HAP-1 (cell line): ENCODE measurements around the gene ARHGAP10.

ENCODE experiments used
- DNase-seq, 2 experiments: peaks; one replicate each; pipeline ENCODE4 v3.0.0-alpha.2; 2016 to 2020; ENCODE audit warnings: low spot score in 2 of 2
- H3K27me3 ChIP-seq: fragments of 250-450 bp; sonication (Bioruptor Pico); 2 replicates; pipeline ENCODE4 v1.5.1; 2020; ENCODE audit warnings: low read depth, mild to moderate bottlenecking, moderate library complexity
- H3K36me3 ChIP-seq: fragments of 250-450 bp; sonication (Bioruptor Pico); replicated peaks from 2 replicates; pipeline ENCODE4 v1.5.1; 2020; ENCODE audit warnings: mild to moderate bottlenecking
- H3K4me1 ChIP-seq: fragments of 250-450 bp; sonication (Bioruptor Pico); 2 replicates; pipeline ENCODE4 v1.5.1; 2020; ENCODE audit warnings: mild to moderate bottlenecking
- H3K4me3 ChIP-seq: fragments of 250-450 bp; sonication (Bioruptor Pico); 2 replicates; pipeline ENCODE4 v1.5.1; 2020; ENCODE audit warnings: mild to moderate bottlenecking, moderate library complexity
- H3K9me3 ChIP-seq: fragments of 250-450 bp; sonication (Bioruptor Pico); 2 replicates; pipeline ENCODE4 v1.5.1; 2020; ENCODE audit warnings: mild to moderate bottlenecking, moderate library complexity
- in situ Hi-C: fragments of 300-500 bp; cut with MboI; formaldehyde crosslinking; loops from 3 replicates; pipeline ENCODE4 v1.14.3; 2020; ENCODE audit warnings: low sequenced_read_pairs, inconsistent platforms, mixed read lengths

Gene ARHGAP10

GRCh38 chr4:147855571-147856009 is 123.7 kb downstream of the ARHGAP10 start:
- no peaks in the 10 kb centered on the region for H3K27me3 ChIP-seq
- no peak overlapping the region for H3K4me3 ChIP-seq
- H3K9me3 ChIP-seq: no peaks in the 10 kb centered on the region
- peaks cover 14% of the 10 kb centered on the region for H3K4me1 ChIP-seq
- in situ Hi-C loops: loop anchor here (25.0 kb wide), 1 partner anchor 343 kb away; no protein-coding TSS in a partner anchor
- H3K36me3 ChIP-seq: peaks cover 2% of the 10 kb centered on the region; the same call in 1 of the 2 replicates
- DNase-seq: no peak

- Histone ChIP-seq H3K4me3 (no peak overlapping the region), H3K27me3 (no peaks in the 10 kb centered on the region), H3K4me1 (peaks cover 14% of the 10 kb centered on the region), H3K9me3 (no peaks in the 10 kb centered on the region), H3K36me3 (peaks cover 2% of the 10 kb centered on the region)
- in situ Hi-C loops: loop anchor here (10.0 to 25.0 kb wide), 3 partner anchors 156 to 349 kb away; partner anchors contain the start of gene TMEM184C
- no peak for DNase-seq
Observed at GRCh38 chr4:147860960-147861359, 129.1 kb downstream of the ARHGAP10 start.

DNA sequence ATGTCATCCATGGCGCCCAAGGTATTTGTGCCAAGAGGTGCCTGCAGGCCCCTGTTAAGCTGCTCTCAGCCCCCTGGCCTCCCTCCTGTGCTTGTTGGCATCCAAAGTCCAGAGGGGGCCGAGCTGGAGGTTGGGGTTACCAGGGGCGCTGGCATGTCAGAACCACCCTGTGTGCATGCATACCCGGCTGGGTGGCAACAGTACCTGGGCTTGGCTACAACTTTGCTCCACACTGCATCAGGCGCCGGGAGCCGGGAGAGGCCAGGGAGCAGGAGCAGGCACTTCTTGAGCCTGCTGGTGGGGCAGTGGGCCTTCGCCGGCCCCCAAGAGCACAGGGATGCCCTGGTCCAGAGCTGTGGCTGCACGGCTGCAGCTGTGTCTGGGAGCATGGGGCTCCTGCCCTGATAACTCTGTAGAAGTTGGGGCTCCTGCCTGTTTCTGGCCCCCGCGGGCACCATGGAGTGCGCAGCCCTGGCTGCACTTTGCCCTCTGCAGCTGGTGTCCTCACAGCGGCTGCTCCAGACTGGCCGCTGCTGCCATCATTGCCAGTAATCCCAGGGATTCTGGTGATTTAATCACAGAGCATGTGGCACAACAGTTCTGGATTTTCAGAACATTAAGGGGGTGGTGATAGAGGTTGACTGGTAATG is 130.3 kb downstream of the ARHGAP10 start:
- H3K27me3 ChIP-seq: no peaks in the 10 kb centered on the region
- no peak for DNase-seq
- no peaks in the 10 kb centered on the region for H3K9me3 ChIP-seq
- peaks cover 2% of the 10 kb centered on the region for H3K36me3 ChIP-seq
- H3K4me3 ChIP-seq: no peak overlapping the region
- H3K4me1 ChIP-seq: peaks cover 16% of the 10 kb centered on the region
- in situ Hi-C loops: loop anchor here (10.0 to 25.0 kb wide), 3 partner anchors 157 to 350 kb away; partner anchors contain the start of gene TMEM184C

DNA sequence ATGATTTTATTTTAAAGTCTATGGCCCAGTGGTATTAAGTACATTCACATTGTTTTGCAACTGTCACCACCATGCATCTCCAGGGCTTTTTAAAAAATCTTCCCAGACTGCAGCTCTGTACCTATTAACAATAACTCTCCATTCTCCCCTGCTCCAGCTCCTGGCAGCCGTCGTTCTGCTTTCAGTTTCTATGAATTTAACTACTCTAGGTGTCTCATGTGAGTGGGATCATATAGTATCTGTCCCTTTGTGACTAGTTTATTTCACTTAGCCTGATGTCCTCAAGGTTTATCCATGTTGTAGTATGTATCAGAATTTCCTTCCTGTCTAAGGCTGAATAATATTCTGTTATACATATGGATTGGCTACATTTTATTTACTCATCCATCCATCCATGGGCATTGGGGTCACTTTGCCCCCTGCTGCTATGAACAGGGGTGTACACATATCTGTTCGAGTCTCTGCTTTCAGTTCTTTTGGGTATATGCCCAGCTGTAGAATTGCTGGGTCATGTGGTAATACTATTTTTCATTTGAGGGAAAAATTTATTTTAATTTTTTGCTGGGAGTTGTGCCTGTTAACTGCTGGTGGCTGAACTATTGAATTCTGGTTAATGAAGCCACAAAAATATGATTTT is 131.3 kb downstream of the ARHGAP10 start:
- H3K4me3 ChIP-seq: no peak overlapping the region
- peaks cover 2% of the 10 kb centered on the region for H3K36me3 ChIP-seq
- no peak for DNase-seq
- peaks cover 18% of the 10 kb centered on the region for H3K4me1 ChIP-seq
- H3K9me3 ChIP-seq: no peaks in the 10 kb centered on the region
- H3K27me3 ChIP-seq: no peaks in the 10 kb centered on the region
- in situ Hi-C loops: loop anchor here (10.0 to 25.0 kb wide), 3 partner anchors 158 to 351 kb away; partner anchors contain the start of gene TMEM184C

DNA sequence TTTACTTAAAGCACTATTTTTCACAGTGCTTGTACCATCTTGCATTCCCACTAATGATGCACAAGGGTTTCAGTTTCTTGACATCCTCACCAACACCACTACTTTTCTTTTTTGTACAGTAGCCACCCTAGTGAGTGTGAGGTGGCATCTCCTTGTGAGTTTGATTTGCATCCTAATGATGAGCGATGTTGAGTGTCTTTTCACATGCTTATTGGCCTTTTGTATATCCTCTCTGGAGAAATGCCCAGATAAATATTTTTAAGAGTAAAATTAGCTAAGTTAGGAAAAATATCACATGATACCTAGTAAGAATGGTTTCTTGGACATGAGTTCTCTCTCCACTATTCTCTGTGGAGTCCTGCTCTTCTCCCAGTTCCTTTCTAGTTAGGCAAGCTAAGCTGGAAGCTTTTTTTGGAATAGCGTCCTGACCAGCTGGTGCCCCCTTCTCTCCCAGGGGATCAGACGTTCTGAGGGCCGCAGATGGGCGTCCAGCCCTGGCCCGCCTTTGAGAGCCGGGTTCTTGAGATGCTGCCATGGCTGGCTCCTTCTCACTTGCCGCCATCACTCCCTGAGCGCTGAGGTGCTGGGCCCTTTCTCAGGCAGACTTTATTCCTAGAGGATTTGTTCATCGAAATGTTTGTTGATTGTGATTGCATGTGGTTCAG is 132.1 kb downstream of the ARHGAP10 start:
- Histone ChIP-seq H3K27me3 (no peaks in the 10 kb centered on the region), H3K4me1 (peaks cover 18% of the 10 kb centered on the region), H3K36me3 (peaks cover 2% of the 10 kb centered on the region), H3K9me3 (no peaks in the 10 kb centered on the region), H3K4me3 (no peak overlapping the region)
- in situ Hi-C loops: loop anchor here (10.0 to 25.0 kb wide), 3 partner anchors 159 to 352 kb away; partner anchors contain the start of gene TMEM184C
- peak in 1 of 2 experiments; percentile 36 for DNase-seq

- no peaks in the 10 kb centered on the region for H3K9me3 ChIP-seq
- no peak for DNase-seq
- peaks cover under 1% of the 10 kb centered on the region for H3K36me3 ChIP-seq
- H3K4me1 ChIP-seq: peaks cover 16% of the 10 kb centered on the region
- H3K27me3 ChIP-seq: no peaks in the 10 kb centered on the region
- H3K4me3 ChIP-seq: no peak overlapping the region
- in situ Hi-C loops: loop anchor here (10.0 to 25.0 kb wide), 3 partner anchors 160 to 352 kb away; partner anchors contain the start of gene TMEM184C
Observed at GRCh38 chr4:147864607-147865006, 132.7 kb downstream of the ARHGAP10 start.

- no peak for DNase-seq
- no peak overlapping the region for H3K4me3 ChIP-seq
- in situ Hi-C loops: loop anchor here (10.0 to 25.0 kb wide), 3 partner anchors 161 to 354 kb away; partner anchors contain the start of gene TMEM184C
Observed at GRCh38 chr4:147865926-147866325, 134.0 kb downstream of the ARHGAP10 start.

DNA sequence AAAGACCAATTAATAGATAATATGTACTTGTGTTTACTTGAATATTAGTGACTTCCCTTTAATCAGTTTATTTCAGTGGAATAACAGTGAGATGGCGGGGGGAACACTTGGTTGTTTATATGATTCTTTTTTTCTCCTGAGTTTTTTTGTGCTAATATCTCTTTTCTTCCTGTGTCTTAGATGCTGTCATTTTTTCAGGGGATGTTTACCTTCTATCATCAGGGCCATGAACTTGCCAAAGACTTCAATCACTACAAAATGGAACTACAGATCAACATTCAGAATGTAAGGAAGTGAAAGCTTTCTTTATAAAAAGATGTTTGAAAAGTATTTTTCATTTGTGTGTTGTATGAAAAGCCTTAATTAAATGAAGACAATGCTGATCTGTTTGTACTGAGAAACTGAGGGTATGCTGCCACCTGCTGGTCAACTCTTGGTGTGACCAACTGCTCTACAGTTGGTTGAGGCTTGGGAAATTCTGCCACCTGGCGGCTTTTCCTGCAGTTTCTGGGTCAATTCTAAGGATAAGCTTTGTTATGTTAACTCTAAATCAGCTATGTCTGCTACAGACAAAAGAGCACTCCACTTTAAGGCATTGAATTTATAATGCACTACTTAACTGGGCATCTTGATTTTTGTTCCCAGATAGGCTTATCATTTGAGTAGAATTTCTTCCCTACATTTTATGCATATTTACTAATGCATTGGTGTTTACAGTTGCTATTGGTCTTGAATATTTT is 134.8 kb downstream of the ARHGAP10 start:
- DNase-seq: peak; percentile 95 to 96
- in situ Hi-C loops: loop anchor here (10.0 to 25.0 kb wide), 3 partner anchors 162 to 354 kb away; partner anchors contain the start of gene TMEM184C
- Histone ChIP-seq H3K4me1 (peaks cover 15% of the 10 kb centered on the region), H3K4me3 (no peak overlapping the region), H3K36me3 (no peaks in the 10 kb centered on the region; the same call in none of the 2 replicates), H3K9me3 (no peaks in the 10 kb centered on the region), H3K27me3 (no peaks in the 10 kb centered on the region)

More at GRCh38 chr4:147865926-147866325, 134.0 kb downstream of the ARHGAP10 start:
- no peaks in the 10 kb centered on the region for H3K27me3 ChIP-seq
- no peaks in the 10 kb centered on the region; the same call in none of the 2 replicates for H3K36me3 ChIP-seq
- no peaks in the 10 kb centered on the region for H3K9me3 ChIP-seq
- peaks cover 15% of the 10 kb centered on the region for H3K4me1 ChIP-seq

DNA sequence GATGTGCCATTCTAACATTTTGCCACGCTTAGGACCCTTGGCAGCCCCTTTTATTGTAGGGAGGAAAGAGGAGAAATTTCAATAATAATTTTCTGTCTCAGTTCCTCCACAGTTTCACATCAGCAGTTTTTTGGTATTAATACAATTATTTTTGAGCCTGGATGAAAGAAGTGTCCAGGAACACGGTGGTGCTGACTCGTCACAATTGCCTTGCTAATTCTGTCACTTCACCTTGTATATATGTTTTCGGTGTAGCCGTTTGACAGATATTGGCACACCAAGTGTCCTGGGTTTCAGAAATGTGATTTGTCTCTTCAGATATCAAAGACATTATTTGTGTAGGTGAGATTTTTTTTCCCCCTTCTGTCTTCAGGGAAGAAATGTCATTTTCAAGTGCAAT is 142.2 kb downstream of the ARHGAP10 start:
- in situ Hi-C loops: loop anchor here (25.0 kb wide), 1 partner anchor 362 kb away; no protein-coding TSS in a partner anchor
- no peak overlapping the region for H3K4me3 ChIP-seq
- H3K9me3 ChIP-seq: no peaks in the 10 kb centered on the region
- DNase-seq: no peak
- peaks cover 14% of the 10 kb centered on the region; the same call in 1 of the 2 replicates for H3K36me3 ChIP-seq
- no peaks in the 10 kb centered on the region for H3K27me3 ChIP-seq
- no peaks in the 10 kb centered on the region for H3K4me1 ChIP-seq

GRCh38 chr4:147877308-147877771 is 145.5 kb downstream of the ARHGAP10 start:
- in situ Hi-C loops: no loop called here
- no peak for DNase-seq
- Histone ChIP-seq H3K9me3 (no peaks in the 10 kb centered on the region), H3K36me3 (peaks cover 14% of the 10 kb centered on the region; the same call in 1 of the 2 replicates), H3K4me3 (no peak overlapping the region), H3K4me1 (no peaks in the 10 kb centered on the region), H3K27me3 (no peaks in the 10 kb centered on the region)

GRCh38 chr4:147879676-147880075 is 147.8 kb downstream of the ARHGAP10 start:
- no peaks in the 10 kb centered on the region for H3K27me3 ChIP-seq
- H3K4me1 ChIP-seq: no peaks in the 10 kb centered on the region
- H3K4me3 ChIP-seq: no peak overlapping the region
- peaks cover 8% of the 10 kb centered on the region; the same call in 1 of the 2 replicates for H3K36me3 ChIP-seq
- no peak for DNase-seq
- in situ Hi-C loops: no loop called here
- H3K9me3 ChIP-seq: no peaks in the 10 kb centered on the region

GRCh38 chr4:147880511-147880910 is 148.6 kb downstream of the ARHGAP10 start:
- no peak for DNase-seq
- Histone ChIP-seq H3K4me1 (no peaks in the 10 kb centered on the region), H3K36me3 (0 out of 2 replicates have a peak, but pooled peaks cover under 1% of the 10 kb centered on the region), H3K4me3 (no peak overlapping the region), H3K9me3 (no peaks in the 10 kb centered on the region), H3K27me3 (no peaks in the 10 kb centered on the region)
- in situ Hi-C loops: no loop called here

DNA sequence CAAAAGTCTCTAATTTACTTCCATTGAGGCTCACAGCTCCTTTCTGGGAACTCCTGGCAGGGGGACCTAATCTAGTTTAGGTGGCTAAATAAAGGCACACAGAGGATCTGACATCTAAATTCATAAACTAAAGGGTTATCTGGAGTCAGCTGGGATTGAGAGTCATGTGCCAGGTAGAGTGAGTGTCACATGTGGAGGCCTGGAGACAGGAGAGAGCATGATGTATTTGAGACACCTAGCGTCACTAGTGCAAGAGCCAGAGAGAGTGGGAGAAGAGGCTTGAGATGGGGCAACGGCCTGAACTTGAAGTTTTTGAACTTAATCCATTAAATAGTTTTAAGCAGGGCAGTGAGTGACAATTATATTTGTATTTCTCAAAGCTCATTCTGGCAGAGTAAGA is 152.6 kb downstream of the ARHGAP10 start:
- H3K4me1 ChIP-seq: no peaks in the 10 kb centered on the region
- in situ Hi-C loops: no loop called here

More for the DNA sequence above, 152.6 kb downstream of the ARHGAP10 start:
- Histone ChIP-seq H3K36me3 (no peaks in the 10 kb centered on the region), H3K9me3 (no peaks in the 10 kb centered on the region), H3K27me3 (no peaks in the 10 kb centered on the region), H3K4me3 (no peak overlapping the region)
- DNase-seq: no peak
